Aorta (tissue), 5 donors: Measurements from ENCODE around the gene YTHDF1. TPM values are rescaled to one million over a fixed set of nuclear protein-coding genes. Genes with fewer than 3 reads are reported as not detected.

Source experiments
- ATAC-seq: fragments of 200-7000 bp; cut with Tn5 transposase; one replicate; pipeline ENCODE4 v1.9.1; 2022; ENCODE audit warnings: moderate library complexity; ENCODE audit not compliant: low FRiP score
- DNase-seq, 2 donors: peaks; one replicate each; pipeline ENCODE4 v3.0.0-alpha.2; 2020
- H3K27ac ChIP-seq, 2 donors: one replicate each; pipeline ENCODE4 v1.5.1; 2013; ENCODE audit warnings: low read length in 2 of 2, mild to moderate bottlenecking in 2 of 2, moderate library complexity in 2 of 2, control low read depth in 1 of 2, inconsistent platforms in 1 of 2, low read depth in 1 of 2
- H3K27me3 ChIP-seq, 2 donors: one replicate each; pipeline ENCODE4 v1.6.1; 2013; ENCODE audit warnings: control low read depth in 1 of 2, low read length in 1 of 2, mild to moderate bottlenecking in 1 of 2, moderate library complexity in 1 of 2; ENCODE audit not compliant: insufficient read depth in 2 of 2, control insufficient read depth in 1 of 2
- H3K36me3 ChIP-seq, 2 donors: one replicate each; pipeline ENCODE4 v1.6.1; 2013; ENCODE audit warnings: control low read depth in 1 of 2, low read length in 1 of 2, mild to moderate bottlenecking in 1 of 2; ENCODE audit not compliant: insufficient read depth in 2 of 2, control insufficient read depth in 1 of 2
- H3K4me1 ChIP-seq, 2 donors: one replicate each; pipeline ENCODE4 v1.6.1; 2013; ENCODE audit warnings: low read length in 2 of 2, control low read depth in 1 of 2, mild to moderate bottlenecking in 1 of 2, moderate library complexity in 1 of 2; ENCODE audit not compliant: insufficient read depth in 2 of 2, control insufficient read depth in 1 of 2
- H3K4me3 ChIP-seq, 2 donors: one replicate each; pipeline ENCODE4 v1.5.1; 2013; ENCODE audit warnings: low read length in 2 of 2, control low read depth in 1 of 2, mild to moderate bottlenecking in 1 of 2
- H3K9me3 ChIP-seq: one replicate; pipeline ENCODE4 v1.6.1; 2013; ENCODE audit warnings: mild to moderate bottlenecking, low read length; ENCODE audit not compliant: control insufficient read depth
- WGBS, 2 donors: extraction: QIAGEN DNeasy Blood & Tissue Kit; methylation state at CpG; one replicate each; pipeline ENCODE4 v1.1.7; 2013; 5-methylcytosine and 5-hydroxymethylcytosine counted together
- intact Hi-C, 2 donors: fragments of 100-400 bp; cut with DNase I; formaldehyde crosslinking; loops; one replicate each; pipeline versions ENCODE4 v1.14.2 to v1.15.0; 2022
- polyA plus RNA-seq, 2 donors: library from polyadenylated mRNA; stranded (reverse); fragments of 200-250 nt; gene quantifications; one replicate each; pipeline ENCODE4 v1.2.3, GENCODE V29; 2013
- total RNA-seq, 2 donors: library from RNA; stranded (reverse); fragmentation: NEBNext Ultra II Directional; extraction: Animal tissue kit (Norgen Biotek cat#: 25700); gene quantifications; one replicate each; pipeline ENCODE4 v1.2.1, GENCODE V29; 2021
- donor health status: healthy with polysubstance abuse.
- donor health status: Bipolar disorder and iron deficiency.
- donor health status: DM: no; HTN: no; CAD: no.
- donor health status: DM: no; HTN: no; CAD: no.
- donor health status: DM: yes; HTN: yes; CAD: no.

YTHDF1 gene
- total and polyA plus RNA-seq, 4 donors: 19.8 to 30.4 (median 24.7) TPM

DNA sequence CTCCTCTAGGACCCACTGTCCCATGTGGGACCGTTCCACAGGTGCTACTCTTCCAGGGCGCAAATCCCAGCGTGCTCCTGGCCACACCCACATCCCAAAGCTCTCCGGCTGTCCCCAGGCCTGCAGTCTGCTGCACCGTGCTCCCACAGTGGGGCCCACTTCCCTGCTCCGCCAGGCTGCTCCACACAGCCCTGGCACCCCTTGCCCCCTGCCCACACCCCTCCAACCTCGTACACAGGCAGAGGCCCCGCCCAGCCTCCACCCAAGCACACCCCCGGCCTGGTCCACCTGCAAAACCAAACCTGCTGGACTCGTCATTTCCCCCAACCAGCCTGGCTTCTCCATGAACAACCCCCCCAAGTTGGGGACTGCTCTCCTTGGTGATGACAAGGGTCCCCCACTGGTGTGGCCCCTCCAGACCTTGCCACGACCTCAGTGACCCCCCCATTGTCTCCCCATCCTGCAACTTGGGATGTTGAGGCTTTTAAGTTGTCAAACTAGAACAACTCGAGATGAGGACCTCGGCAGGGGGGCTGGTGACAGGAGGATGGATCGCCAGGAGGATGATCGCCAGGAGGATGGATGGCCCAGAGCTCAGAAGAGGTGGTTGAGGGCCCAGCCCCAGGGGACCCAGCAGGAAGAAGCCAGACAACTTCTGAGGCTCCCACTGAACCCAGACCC lies 27.1 kb downstream of the YTHDF1 start:
- H3K4me1 ChIP-seq: no peaks in the 10 kb centered on the region
- WGBS, 2 donors: 58 to 63% methylated on average over 15 of the region's 15 CpGs
- no peak overlapping the region for H3K4me3 ChIP-seq
- no peak overlapping the region for H3K27ac ChIP-seq
- no peaks in the 10 kb centered on the region for H3K36me3 ChIP-seq
- intact Hi-C loops: no loop called here
- H3K9me3 ChIP-seq: no peaks in the 10 kb centered on the region
- ATAC-seq (no peak), DNase-seq (no peak)
- H3K27me3 ChIP-seq: no peaks in the 10 kb centered on the region

DNA sequence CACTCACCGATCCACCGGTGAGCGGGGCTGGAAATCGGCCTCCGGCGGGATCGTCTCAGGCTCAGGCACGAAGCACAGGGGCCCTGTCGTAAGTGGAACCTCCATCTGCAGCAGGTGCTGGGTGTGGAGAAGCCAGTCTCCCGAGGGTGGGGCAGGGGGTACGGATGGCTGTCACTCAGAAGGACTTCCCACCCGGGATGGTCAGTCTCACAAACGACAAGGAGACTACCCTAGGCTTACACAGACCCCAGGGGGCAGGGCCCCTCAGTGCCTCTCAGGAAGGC lies 27.8 kb downstream of the YTHDF1 start:
- Histone ChIP-seq H3K4me3 (no peak overlapping the region), H3K36me3 (no peaks in the 10 kb centered on the region), H3K27me3 (no peaks in the 10 kb centered on the region), H3K27ac (no peak overlapping the region), H3K9me3 (no peaks in the 10 kb centered on the region), H3K4me1 (no peaks in the 10 kb centered on the region)
- no peak for ATAC-seq
- intact Hi-C loops: no loop called here
- no peak for DNase-seq
- whole genome bisulfite sequencing, 2 donors: 77 to 87% methylated on average over 12 to 13 of the region's 13 CpGs

DNA sequence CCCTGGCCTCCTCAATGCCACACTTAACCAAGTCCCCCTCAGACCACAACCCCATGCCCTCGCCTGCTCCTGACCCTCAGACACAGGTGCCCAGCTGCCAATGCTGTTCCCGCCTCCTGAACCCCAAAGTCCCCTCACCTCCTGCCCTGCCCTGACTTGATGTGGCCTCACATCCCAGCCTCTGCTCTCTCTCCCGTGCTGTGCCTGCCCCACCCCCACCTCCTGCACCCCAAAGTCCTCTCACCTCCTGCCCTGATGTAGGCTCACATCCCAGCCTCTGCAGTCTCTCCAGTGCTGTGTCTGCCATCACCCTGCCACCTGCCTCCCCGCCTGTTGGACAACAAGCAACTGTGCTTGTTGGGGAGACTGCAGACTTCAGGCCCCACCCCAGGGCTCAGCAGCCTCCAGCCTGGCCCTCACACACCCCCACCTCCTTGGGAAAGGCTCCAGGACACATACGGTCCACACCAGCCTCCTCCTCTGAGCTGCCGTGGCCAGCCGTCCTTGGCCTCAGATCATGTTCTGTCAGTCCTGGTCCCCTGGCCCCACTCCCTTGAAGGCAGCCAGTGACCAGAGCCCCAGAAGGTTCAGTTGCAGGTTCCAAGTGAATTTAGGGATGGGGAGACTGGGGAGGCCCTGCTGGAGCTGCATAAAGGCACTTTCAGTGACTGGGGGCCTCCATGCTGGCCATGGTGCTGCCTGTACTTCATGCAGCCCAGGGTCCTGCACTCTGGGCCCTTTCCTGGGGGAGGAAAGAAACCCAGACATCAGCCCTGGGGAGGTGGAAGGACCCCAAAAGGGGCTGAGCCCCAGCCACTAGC lies 28.4 kb downstream of the YTHDF1 start:
- Histone ChIP-seq H3K4me3 (no peak overlapping the region), H3K36me3 (no peaks in the 10 kb centered on the region), H3K27me3 (no peaks in the 10 kb centered on the region), H3K4me1 (no peaks in the 10 kb centered on the region), H3K27ac (no peak overlapping the region), H3K9me3 (no peaks in the 10 kb centered on the region)
- ATAC-seq (no peak), DNase-seq (no peak)
- intact Hi-C loops: no loop called here
- 69 to 72% methylated on average over 7 of the region's 7 CpGs for WGBS, 2 donors

DNA sequence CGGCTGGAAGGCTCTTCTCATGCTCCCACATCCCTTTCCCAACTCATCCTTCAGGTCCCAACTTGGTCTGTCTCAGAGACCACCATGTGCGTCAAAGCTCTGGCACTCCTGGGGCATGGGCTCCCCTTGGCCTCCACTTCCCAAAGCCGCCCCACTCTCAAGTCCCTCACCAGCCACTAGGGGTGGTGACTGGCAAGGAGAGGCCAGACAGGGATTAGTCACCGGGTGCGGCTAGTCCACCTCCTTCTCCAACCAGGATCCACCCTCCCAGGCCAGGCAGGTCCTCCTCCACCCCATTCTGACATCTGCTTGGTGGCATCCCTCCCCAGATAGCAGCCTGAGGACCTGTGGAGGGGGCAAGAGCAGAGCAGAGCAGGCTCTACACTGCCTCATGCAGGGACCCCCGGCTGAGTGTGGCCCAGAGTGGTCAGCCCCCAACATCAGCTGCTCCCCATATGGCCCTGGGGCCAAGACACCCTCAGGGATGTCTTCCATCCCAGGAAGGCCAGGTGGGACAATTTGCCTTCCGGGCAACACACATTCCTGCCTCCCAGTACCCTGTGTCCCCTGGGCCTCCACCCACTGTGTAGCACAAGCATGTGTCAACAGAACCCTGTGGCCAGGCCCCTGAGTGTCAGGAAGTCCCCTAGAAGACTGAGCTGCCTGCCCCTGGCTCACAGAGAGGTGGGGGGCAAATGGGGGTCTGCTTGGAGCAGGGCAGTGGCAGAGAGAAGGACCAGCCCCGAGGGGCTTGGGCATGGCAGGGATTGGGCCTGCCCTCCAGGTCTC lies 29.2 kb downstream of the YTHDF1 start:
- H3K36me3 ChIP-seq: no peaks in the 10 kb centered on the region
- H3K4me3 ChIP-seq: no peak overlapping the region
- intact Hi-C loops: no loop called here
- H3K4me1 ChIP-seq: no peaks in the 10 kb centered on the region
- no peak overlapping the region for H3K27ac ChIP-seq
- H3K27me3 ChIP-seq: no peaks in the 10 kb centered on the region
- H3K9me3 ChIP-seq: no peaks in the 10 kb centered on the region
- 89% methylated on average over 8 of the region's 8 CpGs for WGBS, 2 donors
- ATAC-seq (no peak), DNase-seq (no peak)

DNA sequence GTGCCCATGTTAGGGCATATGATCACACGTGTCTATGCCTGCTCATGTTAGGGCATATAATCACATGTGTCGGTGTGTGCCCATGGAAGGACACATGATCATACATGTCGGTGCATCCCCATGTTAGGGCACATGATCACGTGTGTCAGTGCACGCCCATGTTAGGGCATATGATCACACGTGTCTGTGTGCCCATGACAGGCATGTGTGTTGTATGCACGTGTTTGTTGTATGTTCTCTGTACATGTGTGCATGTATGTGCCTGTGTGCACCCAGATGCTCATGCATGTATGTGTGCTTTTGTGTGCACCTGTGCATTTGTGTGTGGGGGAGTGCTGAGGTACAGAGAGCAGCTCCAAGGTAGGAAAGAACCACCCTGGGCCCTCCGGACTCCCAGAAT lies 29.8 kb downstream of the YTHDF1 start:
- no peaks in the 10 kb centered on the region for H3K4me1 ChIP-seq
- H3K9me3 ChIP-seq: no peaks in the 10 kb centered on the region
- no peaks in the 10 kb centered on the region for H3K27me3 ChIP-seq
- no peak overlapping the region for H3K27ac ChIP-seq
- H3K36me3 ChIP-seq: no peaks in the 10 kb centered on the region
- ATAC-seq: no peak
- 87 to 88% methylated on average over 8 of the region's 8 CpGs for WGBS, 2 donors
- no peak overlapping the region for H3K4me3 ChIP-seq
- DNase-seq: no peak
- intact Hi-C loops: no loop called here

DNA sequence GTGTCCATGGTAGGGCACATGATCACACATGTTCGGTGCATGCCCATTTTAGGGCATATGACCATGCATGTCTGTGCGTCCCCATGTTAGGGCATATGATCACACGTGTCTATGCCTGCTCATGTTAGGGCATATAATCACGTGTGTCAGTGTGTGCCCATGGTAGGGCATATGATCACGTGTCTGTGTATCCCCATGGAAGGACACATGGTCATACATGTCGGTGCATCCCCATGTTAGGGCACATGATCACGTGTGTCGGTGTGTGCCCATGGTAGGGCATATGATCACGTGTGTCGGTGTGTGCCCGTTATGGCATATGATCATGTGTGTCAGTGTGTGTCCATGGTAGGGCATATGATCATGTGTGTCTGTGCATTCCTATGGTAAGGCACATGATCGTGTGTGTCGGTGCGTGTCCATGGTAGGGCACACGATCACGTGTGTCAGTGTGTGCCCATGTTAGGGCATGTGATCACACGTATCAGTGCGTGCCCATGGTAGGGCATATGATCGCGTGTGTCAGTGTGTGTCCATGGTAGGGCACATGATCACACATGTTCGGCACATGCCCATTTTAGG lies 30.6 kb downstream of the YTHDF1 start:
- DNase-seq: no peak
- no peaks in the 10 kb centered on the region for H3K9me3 ChIP-seq
- H3K27me3 ChIP-seq: no peaks in the 10 kb centered on the region
- no peak for ATAC-seq
- no peak overlapping the region for H3K27ac ChIP-seq
- H3K36me3 ChIP-seq: no peaks in the 10 kb centered on the region
- no peaks in the 10 kb centered on the region for H3K4me1 ChIP-seq
- no peak overlapping the region for H3K4me3 ChIP-seq
- intact Hi-C loops: no loop called here
- WGBS, 2 donors: 91 to 93% methylated on average over 21 of the region's 21 CpGs

DNA sequence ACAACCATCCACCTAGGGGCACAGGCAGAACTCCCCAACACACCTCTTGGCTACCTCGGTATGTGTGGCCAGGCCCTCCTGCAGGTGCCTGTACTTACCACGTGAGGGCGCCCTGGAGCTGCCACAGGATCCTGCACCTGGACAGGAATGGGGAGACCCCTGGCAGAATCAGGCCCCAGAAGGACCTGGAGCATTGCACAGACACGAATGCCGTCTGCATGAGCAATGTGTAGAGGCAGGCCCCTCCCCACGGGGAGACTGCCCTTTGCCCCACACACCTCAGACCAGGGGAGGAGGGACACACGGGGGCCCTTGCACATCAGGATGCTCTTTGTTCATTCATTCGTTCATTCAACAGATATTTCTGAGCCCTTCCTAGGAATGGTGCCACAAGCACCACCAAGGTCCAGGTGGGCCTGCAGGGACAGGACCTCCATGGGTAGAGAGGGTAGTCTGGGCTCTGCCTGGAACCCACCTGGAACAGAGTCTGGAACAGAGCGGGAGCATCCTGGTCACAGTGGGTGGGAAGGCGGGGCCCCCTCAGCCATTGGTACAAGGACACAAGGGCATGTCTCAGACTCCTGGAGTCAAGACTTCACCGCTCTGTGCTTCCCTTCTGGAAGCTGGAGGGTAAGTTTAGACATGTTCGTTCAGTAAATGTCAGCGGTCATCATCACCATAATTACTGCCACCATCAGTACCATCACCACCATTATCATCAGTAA lies 32.3 kb downstream of the YTHDF1 start:
- Histone ChIP-seq H3K36me3 (no peaks in the 10 kb centered on the region), H3K4me1 (no peaks in the 10 kb centered on the region), H3K4me3 (no peak overlapping the region), H3K27me3 (no peaks in the 10 kb centered on the region), H3K27ac (no peak overlapping the region), H3K9me3 (no peaks in the 10 kb centered on the region)
- DNase-seq: no peak
- intact Hi-C loops: no loop called here
- ATAC-seq: no peak
- WGBS, 2 donors: 54 to 56% methylated on average over 13 of the region's 13 CpGs

DNA sequence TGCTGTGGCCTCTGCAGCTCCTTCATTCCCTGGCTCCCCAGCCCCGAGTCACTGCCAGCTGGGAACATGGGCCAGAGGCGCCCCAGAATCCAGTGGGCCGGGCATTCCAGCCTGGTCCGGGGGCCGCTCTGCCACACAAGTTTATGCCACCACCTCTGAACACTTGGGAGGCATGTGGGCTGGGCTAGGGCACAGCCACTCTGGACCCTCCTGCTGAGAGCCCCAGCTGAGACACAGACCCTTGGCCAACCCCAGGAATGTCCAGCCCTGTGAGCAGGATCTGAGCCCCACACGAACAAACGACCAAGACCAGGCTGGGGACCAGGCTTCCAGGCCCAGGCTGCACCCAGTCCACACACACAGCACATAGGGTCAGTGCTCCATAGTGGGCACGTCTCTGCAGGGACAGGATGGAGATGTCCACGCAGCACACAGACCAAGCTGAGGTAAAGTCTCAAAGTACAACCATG lies 33.0 kb downstream of the YTHDF1 start:
- Histone ChIP-seq H3K9me3 (no peaks in the 10 kb centered on the region), H3K27me3 (no peaks in the 10 kb centered on the region), H3K36me3 (no peaks in the 10 kb centered on the region), H3K27ac (no peak overlapping the region), H3K4me3 (no peak overlapping the region), H3K4me1 (no peaks in the 10 kb centered on the region)
- no peak for ATAC-seq
- 55% methylated on average over 9 of the region's 9 CpGs for WGBS, 2 donors
- DNase-seq: no peak
- intact Hi-C loops: no loop called here
